K562 treated with DMSO at 1 percent for 12 hours (cell line): Measurements from ENCODE around the gene ACADM. TPM values are rescaled to one million over a fixed set of nuclear protein-coding genes. Genes with fewer than 3 reads are reported as not detected.

Experiments
- total RNA-seq: library from RNA; unstranded; fragments of 300-600 nt; gene quantifications from 2 replicates; pipeline ENCODE4 v1.2.3, GENCODE V29; 2022; ENCODE audit not compliant: insufficient read depth

The ACADM gene
- total RNA-seq, result 31.8 and 61.7 TPM in 2 replicates

GRCh38 chr1:75724472-75725022 lies at the start of gene ACADM:
ACADM (plus strand) TSS chr1:75724709; CDS start chr1:75724788, 79 bp downstream.

GRCh38 chr1:75785983-75786853 lies 61.7 kb downstream of the ACADM start, which contains the start of gene RABGGTB:
RABGGTB (plus strand) TSS chr1:75786256; CDS start chr1:75786272, 16 bp downstream.

GRCh38 chr1:75796376-75797272 lies 72.1 kb downstream of the ACADM start, which contains the start of gene MSH4:
MSH4 (plus strand) TSS chr1:75796882; CDS start chr1:75796986, 104 bp downstream.

Other genes starting within 250 kb of the ACADM start
- 1.8 and 6.6 TPM in 2 replicates for gene SLC44A5, start 113.6 kb upstream of the ACADM start, total RNA-seq
- gene RABGGTB, start 61.5 kb downstream of the ACADM start, total RNA-seq, result 33.3 and 82.7 TPM in 2 replicates
- not detected in 2 replicates for gene MSH4, start 72.2 kb downstream of the ACADM start, total RNA-seq
- gene ASB17, start 207.7 kb downstream of the ACADM start, total RNA-seq, result not detected in 2 replicates